ENCODE measurements around the gene ITPR2.

The ITPR2 gene

GRCh38 chr12:26303418-26303817 is 529.6 kb downstream of the ITPR2 start:
- Histone ChIP-seq H3K36me3 (ENCODE audit: control insufficient read depth, insufficient read depth, low read length) (no peaks in the 10 kb centered on the region), H3K4me3 (replicated peaks; ENCODE audit: low read depth, low read length) (no peak overlapping the region), H3K27me3 (replicated peaks; ENCODE audit: control insufficient read depth, insufficient read depth, low read length) (no peaks in the 10 kb centered on the region)
- no peak for DNase-seq (ENCODE audit: extremely low read depth, insufficient read length)
- TF ChIP-seq, protein P1, sequence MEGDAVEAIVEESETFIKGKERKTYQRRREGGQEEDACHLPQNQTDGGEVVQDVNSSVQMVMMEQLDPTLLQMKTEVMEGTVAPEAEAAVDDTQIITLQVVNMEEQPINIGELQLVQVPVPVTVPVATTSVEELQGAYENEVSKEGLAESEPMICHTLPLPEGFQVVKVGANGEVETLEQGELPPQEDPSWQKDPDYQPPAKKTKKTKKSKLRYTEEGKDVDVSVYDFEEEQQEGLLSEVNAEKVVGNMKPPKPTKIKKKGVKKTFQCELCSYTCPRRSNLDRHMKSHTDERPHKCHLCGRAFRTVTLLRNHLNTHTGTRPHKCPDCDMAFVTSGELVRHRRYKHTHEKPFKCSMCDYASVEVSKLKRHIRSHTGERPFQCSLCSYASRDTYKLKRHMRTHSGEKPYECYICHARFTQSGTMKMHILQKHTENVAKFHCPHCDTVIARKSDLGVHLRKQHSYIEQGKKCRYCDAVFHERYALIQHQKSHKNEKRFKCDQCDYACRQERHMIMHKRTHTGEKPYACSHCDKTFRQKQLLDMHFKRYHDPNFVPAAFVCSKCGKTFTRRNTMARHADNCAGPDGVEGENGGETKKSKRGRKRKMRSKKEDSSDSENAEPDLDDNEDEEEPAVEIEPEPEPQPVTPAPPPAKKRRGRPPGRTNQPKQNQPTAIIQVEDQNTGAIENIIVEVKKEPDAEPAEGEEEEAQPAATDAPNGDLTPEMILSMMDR (IDR thresholded peaks at IDR 0.05; ENCODE audit: insufficient read depth, low read length, poor library complexity, severe bottlenecking), result no peak

GRCh38 chr12:26302776-26303175 is 530.2 kb downstream of the ITPR2 start:
- TF ChIP-seq, protein P1 (IDR thresholded peaks at IDR 0.05; ENCODE audit: insufficient read depth, low read length, poor library complexity, severe bottlenecking), result no peak
- Histone ChIP-seq H3K27me3 (replicated peaks; ENCODE audit: control insufficient read depth, insufficient read depth, low read length) (no peaks in the 10 kb centered on the region), H3K4me3 (replicated peaks; ENCODE audit: low read depth, low read length) (no peak overlapping the region), H3K36me3 (ENCODE audit: control insufficient read depth, insufficient read depth, low read length) (no peaks in the 10 kb centered on the region)
- no peak for DNase-seq (ENCODE audit: extremely low read depth, insufficient read length)

DNA sequence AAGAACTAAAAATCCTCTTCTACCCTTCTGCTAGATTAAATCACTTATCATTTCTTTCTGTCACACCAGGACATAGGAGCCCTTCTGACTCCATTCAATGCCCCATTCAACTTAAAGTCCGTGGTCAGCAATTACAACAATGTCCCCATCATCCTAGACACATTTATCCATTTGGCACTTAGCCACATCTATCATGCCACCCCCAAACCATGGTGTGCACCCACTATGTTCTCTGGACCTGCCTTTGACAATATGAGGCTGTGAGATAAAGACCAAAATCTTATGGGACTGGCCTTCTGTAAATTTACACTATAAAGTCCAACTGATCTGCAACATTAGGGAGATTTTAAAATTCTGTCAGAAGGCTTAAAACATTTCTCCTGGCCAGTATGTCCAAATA is 533.2 kb downstream of the ITPR2 start:
- TF ChIP-seq, protein P1 (IDR thresholded peaks at IDR 0.05; ENCODE audit: insufficient read depth, low read length, poor library complexity, severe bottlenecking), result no peak
- H3K36me3 ChIP-seq (ENCODE audit: control insufficient read depth, insufficient read depth, low read length), result no peaks in the 10 kb centered on the region
- H3K4me3 ChIP-seq (replicated peaks; ENCODE audit: low read depth, low read length), result no peak overlapping the region
- no peak for DNase-seq (ENCODE audit: extremely low read depth, insufficient read length)
- H3K27me3 ChIP-seq (replicated peaks; ENCODE audit: control insufficient read depth, insufficient read depth, low read length), result no peaks in the 10 kb centered on the region

- Histone ChIP-seq H3K4me3 (replicated peaks; ENCODE audit: low read depth, low read length) (no peak overlapping the region), H3K27me3 (replicated peaks; ENCODE audit: control insufficient read depth, insufficient read depth, low read length) (no peaks in the 10 kb centered on the region), H3K36me3 (ENCODE audit: control insufficient read depth, insufficient read depth, low read length) (no peaks in the 10 kb centered on the region)
- TF ChIP-seq, protein P1 (IDR thresholded peaks at IDR 0.05; ENCODE audit: insufficient read depth, low read length, poor library complexity, severe bottlenecking), result no peak
- DNase-seq (ENCODE audit: extremely low read depth, insufficient read length), result peak; percentile 81
Measured at GRCh38 chr12:26298785-26299621, 534.0 kb downstream of the ITPR2 start.

DNA sequence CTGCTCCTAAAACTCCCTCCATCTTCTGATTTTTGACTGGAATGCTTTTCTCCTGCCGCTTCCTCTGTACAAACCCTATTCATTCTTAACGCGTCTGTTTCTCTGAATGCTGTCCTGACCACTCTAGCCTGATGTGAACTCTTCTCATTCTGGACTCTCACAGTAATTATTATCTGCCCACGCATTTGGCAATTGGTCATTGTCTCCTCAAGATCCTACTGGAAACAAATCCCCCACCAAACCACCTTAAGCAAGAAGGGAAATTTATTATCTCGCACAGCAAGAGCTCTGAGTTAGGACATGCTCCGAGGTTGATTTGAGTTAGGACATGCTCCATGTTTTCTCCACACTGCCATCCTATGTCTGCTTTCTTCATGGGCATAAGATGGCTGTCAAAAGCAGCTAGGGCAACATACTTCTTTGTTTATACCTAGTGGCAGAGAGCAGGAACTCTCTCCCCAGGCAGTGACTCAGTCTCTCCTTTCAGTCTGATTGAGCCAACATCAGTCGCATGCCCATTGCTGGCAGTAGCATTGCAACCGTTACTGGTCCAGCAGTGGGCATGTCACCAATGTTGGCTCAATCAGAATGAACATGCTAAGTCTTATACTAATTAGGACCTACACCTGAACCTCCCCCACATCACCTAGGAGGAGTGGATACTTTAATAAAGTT is 535.5 kb downstream of the ITPR2 start:
- TF ChIP-seq, protein P1 (IDR thresholded peaks at IDR 0.05; ENCODE audit: insufficient read depth, low read length, poor library complexity, severe bottlenecking), result no peak
- H3K27me3 ChIP-seq (replicated peaks; ENCODE audit: control insufficient read depth, insufficient read depth, low read length), result no peaks in the 10 kb centered on the region
- H3K36me3 ChIP-seq (ENCODE audit: control insufficient read depth, insufficient read depth, low read length), result no peaks in the 10 kb centered on the region
- DNase-seq (ENCODE audit: extremely low read depth, insufficient read length), result no peak
- no peak overlapping the region for H3K4me3 ChIP-seq (replicated peaks; ENCODE audit: low read depth, low read length)
